K562 (cell line): ENCODE data around the gene GGT6. TPM values are rescaled to one million over a fixed set of nuclear protein-coding genes. Genes with fewer than 3 reads are reported as not detected.

Experiments used
- ESRRB ChIP-seq: fragments of 250-450 bp; sonication (Bioruptor Pico); IDR thresholded peaks from 2 replicates; pipeline ENCODE4 v1.5.0; 2020; ENCODE audit warnings: mild to moderate bottlenecking, moderate library complexity, borderline replicate concordance
- HDAC1 ChIP-seq, 2 experiments: fragments of 450-650 bp; IDR thresholded peaks; 2 replicates each; pipeline ENCODE4 v1.6.1; 2016 to 2017; ENCODE audit warnings: inconsistent platforms in 1 of 2, mild to moderate bottlenecking in 1 of 2, moderate library complexity in 1 of 2
- KAT8 ChIP-seq: fragments of 450-650 bp; IDR thresholded peaks from 2 replicates; pipeline ENCODE4 v1.6.1; 2016; ENCODE audit warnings: low read depth, mild to moderate bottlenecking
- POLR2AphosphoS5 ChIP-seq: IDR thresholded peaks from 2 replicates; pipeline ENCODE4 v1.6.1; 2011; ENCODE audit warnings: mild to moderate bottlenecking, low read depth, low read length, moderate library complexity; ENCODE audit not compliant: control insufficient read depth, insufficient read depth
- POLR2H ChIP-seq: IDR thresholded peaks from 2 replicates; pipeline ENCODE4 v1.6.1; 2016; ENCODE audit warnings: missing genetic modification characterization, low read depth, mild to moderate bottlenecking, control low read depth, missing compliant biosample characterization, moderate library complexity
- RNF2 ChIP-seq: sonication (generic); IDR thresholded peaks from 2 replicates; pipeline ENCODE4 v1.6.1; 2016
- ZFP30 ChIP-seq: fragments of 250-450 bp; sonication (Bioruptor Pico); IDR thresholded peaks from 2 replicates; pipeline ENCODE4 v1.8.0; 2022; ENCODE audit warnings: moderate library complexity, mild to moderate bottlenecking, inconsistent platforms, borderline replicate concordance
- ZNF347 ChIP-seq: fragments of 450-650 bp; formaldehyde crosslinking; IDR thresholded peaks from 2 replicates; pipeline ENCODE4 v1.4.0; 2020; ENCODE audit warnings: low read depth, mild to moderate bottlenecking, moderate library complexity
- ZNF57 ChIP-seq: fragments of 450-650 bp; formaldehyde crosslinking; IDR thresholded peaks from 2 replicates; pipeline ENCODE4 v1.4.0; 2020; ENCODE audit warnings: mild to moderate bottlenecking, moderate library complexity
- ZNF780A ChIP-seq: fragments of 250-450 bp; sonication (Bioruptor Pico); IDR thresholded peaks from 2 replicates; pipeline ENCODE4 v1.5.0; 2021; ENCODE audit warnings: mild to moderate bottlenecking
- polyA plus RNA-seq, 8 experiments: library from polyadenylated mRNA; depleted of rRNA in 4 of 8; stranded (reverse) in 5 of 8; unstranded in 3 of 8; fragments of >200 nt; fragmentation: Nextera tagmentation in 2 of 8; fragmentation: Illumina TruSeq in 1 of 8; extraction: Ambion mirVana in 2 of 8; extraction: Trizol in 1 of 8; gene quantifications; 2 replicates each; pipeline versions ENCODE4 v1.2.1 to v1.2.3, GENCODE V29; 2011 to 2014; ENCODE audit warnings: inconsistent platforms in 1 of 8, missing spikeins in 1 of 8
- total RNA-seq, 7 experiments: library from RNA; depleted of rRNA in 6 of 7; stranded (reverse); fragments of >200 nt in 6 of 7; fragmentation: Illumina TruSeq in 2 of 7; extraction: Trizol in 2 of 7; gene quantifications; 2 replicates each; pipeline versions ENCODE4 v1.2.1 to v1.2.3, GENCODE V29; 2011 to 2021; ENCODE audit warnings: low replicate concordance in 1 of 7
- TF ChIP-seq, protein P1 (sequence below), 2 experiments: fragments of 450-650 bp; formaldehyde crosslinking in 1 of 2; IDR thresholded peaks; 2 replicates each; pipeline versions ENCODE4 v1.4.0 to v1.6.1; 2014 to 2020; ENCODE audit warnings: mild to moderate bottlenecking in 2 of 2, borderline replicate concordance in 1 of 2, low read depth in 1 of 2
- TF ChIP-seq, protein P2 (sequence below): fragments of 150-350 bp; conservative IDR thresholded peaks from 2 replicates; pipeline ENCODE4 v1.6.1; 2014; ENCODE audit warnings: low read length
- TF ChIP-seq, protein P3 (sequence below): fragments of 450-650 bp; IDR thresholded peaks from 2 replicates; pipeline ENCODE4 v1.7.1; 2018; ENCODE audit warnings: mild to moderate bottlenecking, low read depth; ENCODE audit not compliant: partially characterized antibody

GGT6 gene
- total and polyA plus RNA-seq, 9 of the 15 experiments (the other 6 are each of a cell fraction or from before 2014, with no cell fraction given) = 0.09 TPM; not detected in 8

DNA sequence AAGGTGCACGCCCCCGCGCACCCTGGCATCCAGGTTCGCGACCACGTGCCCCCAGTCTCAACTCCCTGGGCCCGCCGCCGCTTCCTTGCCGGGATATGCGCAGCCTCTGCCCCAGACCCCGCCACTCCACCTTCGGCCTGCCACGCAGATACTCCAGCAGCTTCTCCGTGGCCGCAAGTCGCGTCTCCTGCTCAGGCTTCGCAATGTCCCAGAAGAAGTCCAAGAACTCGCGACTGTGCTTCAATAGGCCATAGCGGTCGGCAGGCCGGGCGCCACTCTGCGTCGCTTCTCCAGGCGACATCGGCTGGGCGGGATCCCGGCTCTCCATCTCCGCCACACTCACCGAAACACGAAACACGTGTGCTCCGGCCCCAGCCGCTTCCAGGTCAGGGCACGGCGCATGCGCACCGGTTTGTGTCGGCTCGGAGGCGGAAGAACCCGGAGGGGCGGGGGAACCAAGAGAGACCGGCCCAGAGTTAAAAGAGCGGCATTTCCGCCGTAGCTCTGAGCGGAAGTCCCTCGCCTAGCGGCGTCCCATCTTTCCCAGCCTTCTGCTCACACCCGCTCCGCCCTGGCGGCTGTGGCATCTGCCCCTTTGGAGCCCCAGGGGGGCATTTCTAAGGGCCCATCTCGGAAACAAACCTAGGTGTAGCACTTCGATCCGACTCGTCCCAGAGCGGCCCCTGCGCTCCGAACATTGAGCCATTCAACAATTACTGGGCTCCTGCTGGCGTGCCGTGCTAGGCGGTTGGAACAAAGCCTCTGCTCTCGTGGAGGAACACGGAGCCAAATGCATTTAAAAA, 5.2 kb downstream of the GGT6 start, which contains the start of gene MYBBP1A (continued):
- TF ChIP-seq, protein P1, sequence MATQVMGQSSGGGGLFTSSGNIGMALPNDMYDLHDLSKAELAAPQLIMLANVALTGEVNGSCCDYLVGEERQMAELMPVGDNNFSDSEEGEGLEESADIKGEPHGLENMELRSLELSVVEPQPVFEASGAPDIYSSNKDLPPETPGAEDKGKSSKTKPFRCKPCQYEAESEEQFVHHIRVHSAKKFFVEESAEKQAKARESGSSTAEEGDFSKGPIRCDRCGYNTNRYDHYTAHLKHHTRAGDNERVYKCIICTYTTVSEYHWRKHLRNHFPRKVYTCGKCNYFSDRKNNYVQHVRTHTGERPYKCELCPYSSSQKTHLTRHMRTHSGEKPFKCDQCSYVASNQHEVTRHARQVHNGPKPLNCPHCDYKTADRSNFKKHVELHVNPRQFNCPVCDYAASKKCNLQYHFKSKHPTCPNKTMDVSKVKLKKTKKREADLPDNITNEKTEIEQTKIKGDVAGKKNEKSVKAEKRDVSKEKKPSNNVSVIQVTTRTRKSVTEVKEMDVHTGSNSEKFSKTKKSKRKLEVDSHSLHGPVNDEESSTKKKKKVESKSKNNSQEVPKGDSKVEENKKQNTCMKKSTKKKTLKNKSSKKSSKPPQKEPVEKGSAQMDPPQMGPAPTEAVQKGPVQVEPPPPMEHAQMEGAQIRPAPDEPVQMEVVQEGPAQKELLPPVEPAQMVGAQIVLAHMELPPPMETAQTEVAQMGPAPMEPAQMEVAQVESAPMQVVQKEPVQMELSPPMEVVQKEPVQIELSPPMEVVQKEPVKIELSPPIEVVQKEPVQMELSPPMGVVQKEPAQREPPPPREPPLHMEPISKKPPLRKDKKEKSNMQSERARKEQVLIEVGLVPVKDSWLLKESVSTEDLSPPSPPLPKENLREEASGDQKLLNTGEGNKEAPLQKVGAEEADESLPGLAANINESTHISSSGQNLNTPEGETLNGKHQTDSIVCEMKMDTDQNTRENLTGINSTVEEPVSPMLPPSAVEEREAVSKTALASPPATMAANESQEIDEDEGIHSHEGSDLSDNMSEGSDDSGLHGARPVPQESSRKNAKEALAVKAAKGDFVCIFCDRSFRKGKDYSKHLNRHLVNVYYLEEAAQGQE (IDR thresholded peaks at IDR 0.05; ENCODE audit: borderline replicate concordance) = peak; percentile 73
- TF ChIP-seq, protein P1 (CRISPR knock-in tag; IDR thresholded peaks at IDR 0.05; ENCODE audit: low read depth) = no peak
- TF ChIP-seq ZFP30 (CRISPR knock-in tag) (no peak), ESRRB (CRISPR knock-in tag) (no peak), ZNF347 (no peak), KAT8 (no peak), RNF2 (no peak), POLR2AphosphoS5 (peak; percentile 69; the same call in 1 of the 2 replicates), ZNF57 (CRISPR knock-in tag) (no peak), POLR2H (tag) (peak; percentile 79), HDAC1 (IDR thresholded peaks at IDR 0.05) (peak in 1 of 2 experiments; percentile 97; a peak in 3 of 4 replicates), ZNF780A (no peak)
- TF ChIP-seq, protein P2, sequence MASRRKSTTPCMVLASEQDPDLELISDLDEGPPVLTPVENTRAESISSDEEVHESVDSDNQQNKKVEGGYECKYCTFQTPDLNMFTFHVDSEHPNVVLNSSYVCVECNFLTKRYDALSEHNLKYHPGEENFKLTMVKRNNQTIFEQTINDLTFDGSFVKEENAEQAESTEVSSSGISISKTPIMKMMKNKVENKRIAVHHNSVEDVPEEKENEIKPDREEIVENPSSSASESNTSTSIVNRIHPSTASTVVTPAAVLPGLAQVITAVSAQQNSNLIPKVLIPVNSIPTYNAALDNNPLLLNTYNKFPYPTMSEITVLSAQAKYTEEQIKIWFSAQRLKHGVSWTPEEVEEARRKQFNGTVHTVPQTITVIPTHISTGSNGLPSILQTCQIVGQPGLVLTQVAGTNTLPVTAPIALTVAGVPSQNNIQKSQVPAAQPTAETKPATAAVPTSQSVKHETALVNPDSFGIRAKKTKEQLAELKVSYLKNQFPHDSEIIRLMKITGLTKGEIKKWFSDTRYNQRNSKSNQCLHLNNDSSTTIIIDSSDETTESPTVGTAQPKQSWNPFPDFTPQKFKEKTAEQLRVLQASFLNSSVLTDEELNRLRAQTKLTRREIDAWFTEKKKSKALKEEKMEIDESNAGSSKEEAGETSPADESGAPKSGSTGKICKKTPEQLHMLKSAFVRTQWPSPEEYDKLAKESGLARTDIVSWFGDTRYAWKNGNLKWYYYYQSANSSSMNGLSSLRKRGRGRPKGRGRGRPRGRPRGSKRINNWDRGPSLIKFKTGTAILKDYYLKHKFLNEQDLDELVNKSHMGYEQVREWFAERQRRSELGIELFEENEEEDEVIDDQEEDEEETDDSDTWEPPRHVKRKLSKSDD = no peak
- TF ChIP-seq, protein P3, sequence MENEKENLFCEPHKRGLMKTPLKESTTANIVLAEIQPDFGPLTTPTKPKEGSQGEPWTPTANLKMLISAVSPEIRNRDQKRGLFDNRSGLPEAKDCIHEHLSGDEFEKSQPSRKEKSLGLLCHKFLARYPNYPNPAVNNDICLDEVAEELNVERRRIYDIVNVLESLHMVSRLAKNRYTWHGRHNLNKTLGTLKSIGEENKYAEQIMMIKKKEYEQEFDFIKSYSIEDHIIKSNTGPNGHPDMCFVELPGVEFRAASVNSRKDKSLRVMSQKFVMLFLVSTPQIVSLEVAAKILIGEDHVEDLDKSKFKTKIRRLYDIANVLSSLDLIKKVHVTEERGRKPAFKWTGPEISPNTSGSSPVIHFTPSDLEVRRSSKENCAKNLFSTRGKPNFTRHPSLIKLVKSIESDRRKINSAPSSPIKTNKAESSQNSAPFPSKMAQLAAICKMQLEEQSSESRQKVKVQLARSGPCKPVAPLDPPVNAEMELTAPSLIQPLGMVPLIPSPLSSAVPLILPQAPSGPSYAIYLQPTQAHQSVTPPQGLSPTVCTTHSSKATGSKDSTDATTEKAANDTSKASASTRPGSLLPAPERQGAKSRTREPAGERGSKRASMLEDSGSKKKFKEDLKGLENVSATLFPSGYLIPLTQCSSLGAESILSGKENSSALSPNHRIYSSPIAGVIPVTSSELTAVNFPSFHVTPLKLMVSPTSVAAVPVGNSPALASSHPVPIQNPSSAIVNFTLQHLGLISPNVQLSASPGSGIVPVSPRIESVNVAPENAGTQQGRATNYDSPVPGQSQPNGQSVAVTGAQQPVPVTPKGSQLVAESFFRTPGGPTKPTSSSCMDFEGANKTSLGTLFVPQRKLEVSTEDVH = peak; percentile 25
